ENCODE results near the gene RYR2.
"Not testable (repeated sequence)": the region's sequence is repeated elsewhere in the genome, so short reads cannot be mapped to it uniquely, and the experiment has no call there.

RYR2 gene

DNA sequence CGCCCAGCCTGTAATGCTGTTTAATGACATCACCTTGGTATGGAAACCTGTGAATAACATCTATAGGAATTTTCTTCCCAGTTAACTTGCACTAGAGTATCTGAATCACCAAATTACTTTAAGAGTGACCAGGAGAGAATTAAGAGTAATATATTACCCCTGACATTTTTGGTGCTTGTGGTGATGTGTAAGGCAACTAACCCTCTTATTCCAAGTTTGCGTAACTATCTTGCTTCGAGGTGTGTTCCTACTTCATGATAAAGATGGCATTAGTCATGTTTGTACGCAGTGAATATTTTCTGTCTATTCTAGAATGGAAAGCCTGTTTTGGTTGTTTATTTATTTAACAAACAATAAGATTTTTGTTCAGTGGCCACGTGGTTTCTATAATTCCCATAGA is 717.4 kb downstream of the RYR2 start:
- DNase-seq: no peak

DNA sequence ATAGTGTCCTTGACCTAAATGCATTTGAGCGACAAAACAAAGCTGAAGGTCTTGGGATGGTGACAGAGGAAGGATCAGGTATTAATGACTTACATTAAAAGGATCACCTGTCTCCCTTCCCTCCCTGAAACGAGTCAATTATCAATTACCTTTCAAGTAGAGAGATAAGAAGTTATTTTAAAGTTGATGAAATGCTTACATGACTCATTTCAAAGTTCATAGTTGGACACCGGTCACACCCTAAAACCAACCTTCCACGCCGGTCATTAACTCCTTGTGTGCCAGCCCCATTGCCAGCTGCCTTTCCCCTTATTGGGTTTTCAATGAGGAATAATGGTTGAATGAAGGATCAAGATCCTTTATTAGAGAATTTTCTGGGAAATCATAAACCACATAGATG is 719.0 kb downstream of the RYR2 start:
- DNase-seq: no peak

DNA sequence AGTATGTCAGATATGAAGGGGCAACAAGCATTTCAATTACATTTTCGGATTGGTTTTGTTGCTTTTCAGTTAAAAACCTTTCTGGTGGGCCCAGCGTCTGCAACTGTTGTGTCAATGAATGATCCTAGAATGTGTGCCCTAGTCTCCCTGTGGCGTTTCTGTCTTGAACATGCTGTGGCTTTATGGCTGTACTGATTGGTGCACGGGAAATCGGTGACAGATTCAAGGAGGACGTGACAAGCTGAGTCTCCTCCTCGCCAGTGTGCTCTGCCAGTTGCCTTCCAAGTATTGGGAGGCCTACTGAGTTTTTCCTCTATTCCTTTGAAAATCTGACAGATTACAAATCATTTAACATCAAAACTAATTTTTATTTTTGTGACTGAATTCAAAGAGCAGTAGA is 721.2 kb downstream of the RYR2 start:
- no peak for DNase-seq

DNA sequence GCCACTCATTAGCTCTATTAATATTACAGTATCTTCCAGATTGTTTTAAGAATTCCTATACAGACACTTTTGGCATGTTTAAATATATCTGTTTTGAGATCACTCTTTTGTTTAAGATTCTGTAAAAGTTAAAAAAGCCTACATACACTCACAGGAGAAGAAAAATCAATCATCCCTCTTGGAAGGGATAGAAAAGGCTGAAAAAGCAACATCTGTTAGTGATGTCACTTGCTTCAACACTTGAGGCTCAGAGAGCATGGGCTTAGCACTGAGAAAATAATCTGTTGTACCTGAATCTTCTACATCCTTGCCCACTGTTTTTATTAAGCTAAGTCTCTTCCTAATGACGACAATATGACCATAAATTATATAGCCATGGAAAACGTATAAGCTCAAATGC is 721.8 kb downstream of the RYR2 start:
- DNase-seq: no peak

DNA sequence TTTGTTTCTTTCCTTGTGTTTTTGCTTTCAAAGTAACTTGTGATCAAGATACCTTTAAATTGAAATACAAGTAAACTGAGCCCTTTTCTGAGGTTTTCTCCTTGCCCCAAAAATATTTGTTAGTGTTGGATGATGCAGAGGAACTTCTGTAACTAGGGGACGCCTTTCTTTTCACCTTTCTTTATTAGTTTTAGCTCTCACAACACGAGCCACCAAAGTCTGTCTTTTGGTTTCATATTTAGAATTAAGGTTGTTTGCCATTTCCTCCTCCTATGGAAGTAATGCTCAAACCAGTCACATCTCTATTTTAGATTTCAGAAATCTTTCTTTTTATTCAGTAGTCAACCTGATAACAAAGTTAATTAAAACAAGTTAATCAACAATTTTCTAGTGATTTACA is 727.9 kb downstream of the RYR2 start:
- DNase-seq: no peak

DNA sequence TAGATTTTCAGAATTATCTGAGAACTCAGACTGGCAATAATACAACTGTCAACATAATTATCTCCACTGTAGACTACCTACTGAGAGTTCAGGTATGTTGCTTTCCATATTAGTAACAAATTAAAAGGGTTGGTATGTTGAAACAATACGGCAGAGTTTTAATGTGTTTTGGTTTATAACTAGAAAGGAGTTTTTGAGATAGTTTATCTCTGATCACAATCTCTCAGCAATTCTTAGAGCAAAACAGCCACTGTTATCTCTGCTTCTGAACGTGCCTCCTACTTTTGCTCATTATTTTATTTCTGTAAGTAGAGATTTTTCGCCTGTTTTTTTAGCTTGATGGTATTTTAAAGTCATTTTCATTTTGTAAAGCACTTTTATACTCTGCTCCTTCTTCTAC is 730.0 kb downstream of the RYR2 start:
- DNase-seq: no peak

DNA sequence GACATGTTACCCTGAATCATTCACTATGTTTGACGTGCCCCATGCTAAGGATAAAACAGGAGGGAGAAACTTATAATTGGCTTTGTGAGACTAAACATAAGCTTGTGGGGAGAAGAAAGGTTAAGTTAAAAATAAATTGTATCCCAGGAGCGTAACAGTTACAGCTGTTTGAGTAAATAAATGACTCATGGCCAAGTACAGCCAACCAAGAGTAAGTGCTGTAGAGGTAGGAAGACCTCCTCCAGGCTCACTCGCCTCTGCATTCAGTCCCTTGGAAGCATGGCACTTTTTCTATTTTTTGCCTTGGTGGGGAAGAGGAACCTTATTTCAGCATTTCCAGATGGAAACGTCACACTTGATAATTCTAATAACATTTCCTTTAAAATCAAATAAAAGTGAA is 732.3 kb downstream of the RYR2 start:
- DNase-seq: no peak

DNA sequence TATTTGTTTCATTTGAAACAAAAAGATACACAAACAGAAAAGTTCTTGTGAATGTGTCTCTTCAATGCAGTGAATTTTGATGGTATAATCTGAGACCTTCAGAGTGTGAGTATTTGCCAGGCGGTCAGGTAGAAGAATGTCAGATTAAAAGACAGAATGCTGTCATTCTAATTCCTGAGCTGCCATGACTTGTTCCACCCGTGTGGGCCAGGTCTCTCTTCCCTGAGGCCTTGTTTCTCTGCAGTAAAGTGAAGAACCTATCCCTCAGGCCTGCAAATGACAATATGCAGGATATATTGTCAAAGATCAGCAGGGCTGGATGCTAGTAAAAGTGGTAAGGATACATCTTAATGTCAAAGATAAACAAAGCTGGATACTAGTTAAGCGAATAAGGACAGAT is 737.4 kb downstream of the RYR2 start:
- no peak for DNase-seq

DNA sequence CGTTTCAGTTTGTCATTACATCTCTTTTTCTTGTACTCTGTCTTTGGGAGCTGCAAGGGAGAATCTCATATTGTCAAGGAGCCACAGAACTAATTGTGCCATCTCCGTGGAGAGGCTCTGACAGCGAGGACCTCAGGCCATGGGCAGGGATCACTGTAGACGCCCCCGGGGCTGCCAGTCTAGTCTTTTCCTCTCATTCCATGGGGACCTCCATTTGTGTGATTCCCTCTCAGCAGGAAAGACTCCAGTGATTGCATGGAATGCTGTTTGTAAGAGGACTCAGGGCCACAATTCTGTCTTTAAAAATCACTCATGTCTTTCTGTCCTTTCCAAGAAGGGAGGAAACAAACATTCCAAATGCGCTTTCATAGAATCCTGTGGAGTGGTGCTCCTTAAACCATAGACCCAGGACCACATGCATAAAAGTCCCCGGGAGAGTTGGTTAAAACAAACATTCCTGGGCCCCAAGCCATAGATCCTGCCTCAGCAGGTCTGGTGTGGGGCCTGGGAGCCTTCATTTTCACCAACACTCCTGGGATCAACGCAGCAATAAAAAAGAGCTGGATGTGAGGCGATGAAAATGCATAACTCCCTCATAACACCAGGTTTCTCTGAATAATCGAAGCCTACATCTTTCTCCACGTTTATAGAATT is 744.2 kb downstream of the RYR2 start:
- no peak for DNase-seq

DNA sequence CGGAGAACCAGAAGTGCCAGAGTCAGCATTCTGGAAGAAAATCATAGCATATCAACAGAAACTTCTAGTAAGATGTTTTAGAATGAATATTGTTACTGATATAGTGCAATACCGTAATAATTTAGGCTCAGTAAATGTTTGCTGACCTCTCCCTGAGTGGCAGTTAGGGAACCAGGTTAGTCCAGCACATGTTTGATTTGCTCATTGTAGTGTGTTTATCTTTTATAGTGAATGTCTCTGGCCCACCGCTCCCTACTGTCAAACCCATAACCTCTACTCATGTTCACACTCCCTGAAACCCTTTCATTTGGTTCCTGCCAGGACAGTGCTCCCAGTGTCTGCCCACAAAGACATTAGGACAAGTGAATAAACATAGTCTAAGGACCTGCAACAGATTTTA is 746.1 kb downstream of the RYR2 start:
- DNase-seq: no peak

DNA sequence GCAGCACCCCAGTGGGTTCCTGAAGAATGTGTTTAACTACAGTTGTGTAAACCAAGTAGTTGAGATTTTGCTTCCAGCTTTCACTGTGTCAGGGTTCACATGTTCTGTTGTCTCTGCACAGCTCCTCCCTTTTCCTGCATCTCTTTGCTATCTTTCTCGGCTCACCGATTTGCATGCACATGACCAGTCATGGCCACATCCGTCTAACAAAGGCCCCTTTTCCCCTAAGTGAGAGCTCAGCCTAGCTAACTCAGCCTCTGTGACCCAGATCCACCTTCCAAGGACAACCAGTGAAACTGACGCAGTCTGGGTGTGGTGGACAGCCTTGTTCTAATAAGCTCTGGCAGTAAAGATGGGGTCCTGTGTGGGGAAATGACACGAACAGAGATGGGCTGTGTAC is 747.6 kb downstream of the RYR2 start:
- DNase-seq: no peak

DNA sequence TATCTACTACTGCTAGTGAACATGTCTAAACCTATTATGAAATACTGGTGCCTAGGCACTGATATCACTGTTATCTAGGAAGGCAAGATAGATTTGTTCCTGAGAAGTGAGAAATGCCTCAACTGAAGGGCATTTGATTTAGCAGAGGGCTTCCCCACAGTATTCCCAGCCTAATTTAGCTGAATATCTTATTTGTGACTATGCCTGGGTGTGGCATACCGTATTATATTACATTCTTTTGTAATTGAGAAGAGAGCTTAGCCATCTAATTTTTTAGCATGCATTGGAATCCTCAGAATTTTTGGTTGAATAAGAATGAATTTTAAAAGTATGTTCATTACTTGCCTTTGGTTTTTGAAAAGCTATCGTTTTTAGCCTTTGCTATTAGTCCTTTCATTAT is 749.6 kb downstream of the RYR2 start:
- no peak for DNase-seq

DNA sequence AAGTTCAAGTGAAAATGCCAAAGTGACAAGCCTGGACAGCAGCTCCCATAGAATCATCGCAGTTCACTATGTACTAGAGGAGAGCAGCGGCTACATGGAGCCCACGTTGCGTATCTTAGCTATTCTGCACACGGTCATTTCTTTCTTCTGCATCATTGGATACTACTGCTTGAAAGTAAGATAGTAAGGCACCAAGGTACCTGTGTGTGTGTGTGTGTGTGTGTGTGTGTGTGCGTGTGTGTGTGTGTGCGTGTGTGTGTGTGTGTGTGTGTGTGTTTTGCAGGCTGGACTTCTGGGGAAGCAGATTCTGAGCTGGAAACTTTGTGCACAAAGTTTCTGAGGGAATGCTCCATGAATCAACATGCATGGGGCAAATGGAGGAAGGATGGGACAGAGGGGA is 750.2 kb downstream of the RYR2 start:
- DNase-seq: no peak

DNA sequence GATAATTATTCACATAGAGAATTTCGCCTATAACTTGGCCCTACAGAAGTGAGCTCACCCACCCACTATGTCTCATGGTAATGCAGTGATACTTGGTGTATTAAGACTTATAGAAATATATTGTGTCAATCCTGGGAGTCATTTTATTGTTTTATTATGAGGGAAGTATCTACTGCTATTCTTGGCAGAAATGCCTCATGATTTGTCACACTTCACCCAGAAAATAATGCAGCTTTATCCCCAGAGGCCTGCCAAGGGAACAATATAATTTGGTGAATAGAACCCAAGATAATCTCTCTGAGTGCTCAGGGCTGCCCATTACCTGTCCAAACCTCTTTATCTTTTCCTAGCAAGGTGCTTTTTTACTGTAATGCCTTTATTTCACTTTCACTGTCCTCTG is 750.7 kb downstream of the RYR2 start:
- DNase-seq: no peak

DNA sequence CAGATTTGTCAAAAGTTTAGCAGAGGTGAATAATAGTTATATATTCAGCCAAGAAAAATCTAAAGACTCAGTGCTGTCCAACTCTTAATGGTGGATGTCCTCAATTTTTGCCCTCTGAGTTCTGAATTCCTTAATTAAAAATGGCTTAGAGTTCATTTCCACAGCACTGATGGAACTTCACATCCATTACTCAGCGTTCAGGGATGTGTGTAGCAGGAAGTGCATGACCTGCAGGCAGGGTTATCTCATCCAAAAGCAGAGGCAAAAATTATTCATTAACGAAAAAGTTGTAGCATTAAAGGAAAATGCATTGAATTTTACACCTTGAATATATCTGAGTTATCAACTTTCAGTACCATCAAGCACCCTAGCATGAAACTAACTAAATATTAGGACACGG is 752.1 kb downstream of the RYR2 start:
- no peak for DNase-seq

DNA sequence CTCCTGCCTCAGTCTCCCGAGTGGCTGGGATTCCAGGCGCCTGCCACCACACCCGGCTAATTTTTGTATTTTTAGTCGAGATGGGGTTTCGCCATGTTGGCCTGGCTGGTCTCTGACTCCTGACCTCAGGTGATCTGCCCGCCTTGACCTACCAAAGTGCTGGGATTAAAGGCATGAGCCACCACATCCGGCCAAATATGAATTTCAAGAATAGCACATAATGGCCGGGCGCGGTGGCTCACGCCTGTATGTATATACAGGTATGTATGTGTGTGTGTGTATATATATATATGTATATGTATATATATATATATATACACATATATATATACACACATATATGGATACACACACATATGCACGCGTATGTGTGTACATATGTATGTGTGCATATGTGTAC is 753.6 kb downstream of the RYR2 start:
- DNase-seq: no peak

DNA sequence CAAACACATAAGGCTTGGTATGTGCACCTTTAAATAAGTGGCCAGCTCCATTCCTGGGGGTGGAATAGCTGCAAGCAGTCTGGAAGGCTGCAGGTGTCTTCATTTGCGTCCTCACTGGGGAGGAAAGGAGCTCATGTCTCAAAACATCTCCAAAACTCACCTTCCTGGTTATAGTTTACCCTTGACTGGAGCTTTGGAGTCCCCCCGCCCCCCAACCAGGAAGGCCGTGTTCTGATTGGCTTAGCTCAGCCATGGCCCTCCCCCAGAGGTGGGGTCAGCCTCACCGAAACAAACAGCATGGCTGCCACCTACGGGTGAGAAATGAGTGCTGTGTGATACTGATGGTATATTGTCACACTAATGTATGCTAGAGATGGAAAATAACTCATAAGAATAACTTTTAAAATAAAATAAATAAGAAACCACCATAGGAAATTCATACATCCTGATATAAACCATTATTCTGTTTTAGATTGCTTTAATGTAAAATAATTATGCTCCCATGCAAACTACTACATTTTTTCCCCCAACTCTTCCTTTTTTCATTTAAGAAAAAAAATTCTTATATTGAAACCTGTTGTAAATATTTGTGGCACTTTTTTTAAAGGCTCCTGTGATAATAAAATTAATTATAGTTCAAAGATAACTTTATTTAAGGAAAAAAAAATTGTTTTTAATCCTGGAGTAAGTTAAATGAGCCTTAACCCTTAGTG is 757.9 kb downstream of the RYR2 start:
- DNase-seq: peak; percentile 57

DNA sequence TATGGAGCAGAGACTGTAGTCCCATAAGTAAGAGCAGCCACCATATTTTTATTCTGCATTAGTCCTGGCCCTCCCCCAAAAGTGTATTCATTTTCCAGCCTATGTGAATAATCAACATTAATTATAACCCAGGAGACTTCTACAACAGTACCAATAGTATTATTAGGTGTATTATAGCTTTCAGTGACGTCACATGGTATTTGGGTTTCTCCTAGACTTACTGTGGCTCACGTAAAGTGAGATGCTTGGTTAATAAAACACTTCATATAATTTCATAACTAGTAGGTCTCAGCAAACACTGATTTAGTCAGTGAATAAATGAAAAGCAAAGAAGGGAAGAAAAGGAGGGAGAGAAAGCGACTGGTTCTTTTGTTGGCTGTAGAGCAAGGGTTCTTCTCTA is 762.5 kb downstream of the RYR2 start:
- DNase-seq: no peak

DNA sequence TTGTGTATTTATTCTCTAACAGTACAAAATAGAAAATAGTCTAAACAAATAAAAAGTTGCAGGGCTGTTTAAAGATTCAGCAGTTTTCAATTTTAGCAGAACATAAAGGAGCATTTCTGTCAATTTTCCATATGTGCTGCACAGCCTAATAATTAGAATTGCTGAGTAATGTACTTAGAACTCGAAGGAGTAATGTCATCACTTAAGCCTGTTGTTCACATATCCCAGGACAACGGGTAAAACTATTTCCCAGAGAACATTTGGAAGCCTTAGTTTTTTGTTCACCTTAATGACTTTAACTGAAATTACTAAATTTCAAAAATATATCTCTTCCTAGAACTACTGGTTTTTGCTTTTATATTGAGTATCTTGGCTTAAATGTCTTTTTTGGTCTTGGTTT is 767.1 kb downstream of the RYR2 start:
- DNase-seq: no peak

DNA sequence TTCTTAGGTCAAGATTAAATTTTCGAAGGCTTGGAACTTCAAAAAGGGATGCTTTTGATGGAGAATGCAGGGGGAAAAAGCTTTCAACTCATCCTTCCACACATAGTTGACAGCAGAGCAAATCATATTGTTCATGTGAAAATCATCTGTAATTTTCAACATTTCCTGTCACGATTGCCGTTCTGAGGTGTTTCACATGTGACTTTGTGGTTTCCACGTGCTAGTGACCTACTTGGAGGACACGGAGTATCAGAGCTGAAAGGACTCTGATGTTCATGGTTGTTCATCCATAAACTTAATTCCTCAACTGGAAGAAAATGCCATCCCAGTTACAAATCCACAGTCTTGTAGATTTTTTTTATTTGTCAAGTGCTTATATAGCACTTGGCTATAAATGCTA is 769.6 kb downstream of the RYR2 start:
- no peak for DNase-seq

DNA sequence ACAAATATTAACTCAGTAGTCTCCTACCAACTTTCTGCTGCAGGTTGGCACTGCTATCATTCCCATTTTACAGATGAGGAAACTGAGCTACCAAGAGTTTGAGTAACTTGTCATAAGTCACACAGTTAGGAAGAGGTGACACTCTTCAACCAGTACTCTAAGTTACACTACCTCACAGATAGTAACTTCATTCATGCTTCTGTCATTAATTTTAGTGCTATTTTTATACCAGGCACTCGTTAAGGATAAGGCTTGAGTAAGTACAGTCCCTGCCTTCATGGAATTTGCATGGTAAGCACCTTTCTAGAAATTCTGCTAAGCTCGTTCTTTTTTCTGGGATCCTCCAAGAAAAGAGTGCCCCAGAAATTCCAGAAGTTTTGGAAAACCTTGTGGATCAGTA is 770.1 kb downstream of the RYR2 start:
- no peak for DNase-seq

DNA sequence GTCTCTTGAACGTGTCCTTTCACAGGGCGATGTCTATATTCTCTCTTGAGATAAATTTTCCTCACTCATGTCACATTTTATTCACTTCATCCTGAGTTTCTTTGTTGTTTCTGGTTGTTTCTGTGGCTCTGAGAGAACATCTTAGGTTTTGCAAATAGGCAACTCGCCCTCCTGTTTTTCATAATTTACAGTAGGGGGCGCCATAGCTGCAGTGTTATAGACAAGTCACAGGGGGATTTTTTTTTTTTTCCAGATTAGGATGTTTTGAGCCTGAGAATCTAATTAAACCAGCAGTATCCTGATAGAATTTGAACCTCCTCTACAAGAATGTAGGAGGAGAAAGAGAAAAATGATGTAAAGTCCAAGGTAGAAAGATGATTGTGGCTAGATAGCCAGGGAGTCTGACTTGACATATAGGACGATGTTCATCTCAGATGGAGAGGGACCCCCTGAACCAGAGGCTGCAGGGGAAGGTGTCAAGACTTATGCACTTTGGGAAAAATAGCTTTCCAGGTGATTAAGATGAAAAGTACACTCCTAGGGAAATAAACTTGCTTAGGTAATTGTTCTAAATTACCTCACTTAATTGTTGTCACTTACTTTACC is 772.4 kb downstream of the RYR2 start:
- no peak for DNase-seq

DNA sequence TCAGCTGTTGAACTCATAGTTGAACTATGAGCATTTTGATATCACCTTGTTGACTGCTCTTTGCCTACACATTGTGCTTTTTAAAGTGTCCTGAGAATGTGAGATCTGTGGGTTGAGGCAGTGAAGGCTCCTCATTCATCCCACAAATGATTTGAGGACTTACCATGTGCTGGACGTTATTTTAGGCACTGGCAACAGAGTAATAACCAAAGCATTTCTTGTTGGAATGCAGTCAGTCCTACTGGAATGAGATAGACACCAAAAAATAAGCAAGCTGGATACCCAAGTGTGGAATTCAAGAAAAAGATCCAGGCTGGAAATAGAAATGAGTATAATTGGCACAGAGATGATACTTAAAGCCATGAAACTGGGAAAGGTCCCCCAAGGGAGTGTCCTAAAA is 775.3 kb downstream of the RYR2 start:
- DNase-seq: no peak

DNA sequence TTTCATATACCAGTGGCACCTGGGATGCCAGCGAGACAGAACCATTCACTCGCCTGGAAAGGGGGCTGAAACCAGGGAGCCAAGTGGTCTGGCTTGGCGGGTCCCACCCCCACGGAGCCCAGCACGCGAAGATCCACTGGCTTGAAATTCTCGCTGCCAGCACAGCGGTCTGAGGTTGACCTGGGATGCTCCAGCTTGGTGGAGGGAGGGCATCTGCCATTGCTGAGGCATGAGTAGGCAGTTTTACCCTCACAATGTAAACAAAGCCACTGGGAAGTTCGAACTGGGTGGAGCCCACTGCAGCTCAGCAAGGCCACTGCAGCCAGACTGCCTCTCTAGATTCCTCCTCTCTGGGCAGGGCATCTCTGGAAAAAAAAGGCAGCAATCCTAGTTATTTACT is 778.6 kb downstream of the RYR2 start:
- DNase-seq: not testable (repeated sequence)

DNA sequence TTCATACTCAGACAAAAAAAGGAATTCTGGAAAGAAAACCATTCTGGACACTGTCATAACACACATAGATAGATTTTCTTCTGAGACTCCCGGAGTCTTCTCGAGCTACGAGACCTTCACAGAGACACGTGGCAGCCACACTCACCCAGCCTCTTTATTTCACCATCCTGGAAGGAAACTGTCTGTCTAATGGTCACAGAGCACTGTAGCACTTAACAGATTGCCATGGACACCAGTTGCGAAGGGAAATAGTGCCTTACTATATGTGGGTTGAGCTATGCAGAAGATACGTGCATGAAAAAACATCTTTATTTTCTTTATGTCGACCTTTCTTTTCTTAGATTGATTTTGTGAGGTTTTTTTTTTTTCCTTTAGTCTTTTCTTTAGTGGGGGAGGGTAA is 790.9 kb downstream of the RYR2 start:
- DNase-seq: no peak
